K562 (cell line): ENCODE data around the gene ZSCAN26. TPM values are rescaled to one million over a fixed set of nuclear protein-coding genes. Genes with fewer than 3 reads are reported as not detected.

Experiments used
- CBX5 ChIP-seq: IDR thresholded peaks from 2 replicates; pipeline ENCODE4 v1.6.1; 2014; ENCODE audit warnings: low read depth, borderline replicate concordance
- CHCHD3 ChIP-seq: fragments of 250-450 bp; sonication (Bioruptor Pico); IDR thresholded peaks from 2 replicates; pipeline ENCODE4 v2.1.2; 2022; ENCODE audit warnings: mild to moderate bottlenecking
- CSDE1 ChIP-seq, 2 experiments: fragments of 450-650 bp; IDR thresholded peaks; 2 replicates each; pipeline ENCODE4 v1.6.1; 2016; ENCODE audit warnings: mild to moderate bottlenecking in 1 of 2
- E2F3 ChIP-seq: fragments of 250-450 bp; sonication (Bioruptor Pico); IDR thresholded peaks from 2 replicates; pipeline ENCODE4 v1.4.0; 2020; ENCODE audit warnings: mild to moderate bottlenecking
- KDM5B ChIP-seq: fragments of 200-600 bp; sonication (generic); IDR thresholded peaks from 2 replicates; pipeline ENCODE4 v1.6.1; 2012; ENCODE audit warnings: low read depth, mild to moderate bottlenecking, moderate library complexity, low read length, control low read depth, inconsistent platforms; ENCODE audit not compliant: insufficient replicate concordance
- POLR2H ChIP-seq: IDR thresholded peaks from 2 replicates; pipeline ENCODE4 v1.6.1; 2016; ENCODE audit warnings: missing genetic modification characterization, low read depth, mild to moderate bottlenecking, control low read depth, missing compliant biosample characterization, moderate library complexity
- POLR3A ChIP-seq: IDR thresholded peaks from 2 replicates; pipeline ENCODE4 v1.6.1; 2011; ENCODE audit warnings: borderline replicate concordance, mild to moderate bottlenecking, moderate library complexity; ENCODE audit not compliant: insufficient read length, insufficient read depth; ENCODE audit errors: extremely low read depth
- PRDM10 ChIP-seq: fragments of 450-650 bp; IDR thresholded peaks from 2 replicates; pipeline ENCODE4 v1.6.1; 2018; ENCODE audit not compliant: partially characterized antibody
- RBM39 ChIP-seq: fragments of 200-400 bp; formaldehyde crosslinking; optimal IDR thresholded peaks from 2 replicates; pipeline ENCODE3; 2018; ENCODE audit warnings: low read depth, low read length
- SIRT6 ChIP-seq: IDR thresholded peaks from one replicate; pipeline ENCODE4 v1.6.1; 2012; ENCODE audit warnings: low read depth, mild to moderate bottlenecking, control low read depth, inconsistent platforms, low read length, moderate library complexity
- U2AF2 ChIP-seq: fragments of 200-400 bp; formaldehyde crosslinking; optimal IDR thresholded peaks from 2 replicates; pipeline ENCODE3; 2017; ENCODE audit warnings: low read depth, mild to moderate bottlenecking, low read length
- ZBTB12 ChIP-seq: fragments of 250-450 bp; sonication (Bioruptor Pico); IDR thresholded peaks from 2 replicates; pipeline ENCODE4 v1.4.0; 2020
- ZBTB2 ChIP-seq: fragments of 450-650 bp; IDR thresholded peaks from 2 replicates; pipeline ENCODE4 v1.6.1; 2016; ENCODE audit warnings: antibody characterized with exemption
- ZNF184 ChIP-seq: sonication (generic); formaldehyde crosslinking; IDR thresholded peaks from 2 replicates; pipeline ENCODE4 v1.5.0; 2020; ENCODE audit warnings: missing genetic modification reagents
- ZNF449 ChIP-seq: fragments of 250-450 bp; sonication (Bioruptor Pico); IDR thresholded peaks from 2 replicates; pipeline ENCODE4 v1.8.0; 2022; ENCODE audit warnings: moderate library complexity, mild to moderate bottlenecking, inconsistent platforms
- ZNF639 ChIP-seq, 2 experiments: fragments of 200-800 bp in 1 of 2; sonication (Bioruptor generic) in 1 of 2; sonication (generic) in 1 of 2; formaldehyde crosslinking in 1 of 2; IDR thresholded peaks in 1 of 2; conservative IDR thresholded peaks in 1 of 2; 2 replicates each; pipeline versions ENCODE4 v1.5.0 to v1.6.1; 2016 to 2020; ENCODE audit warnings: missing compliant biosample characterization in 1 of 2, missing genetic modification characterization in 1 of 2, missing genetic modification reagents in 1 of 2
- polyA plus RNA-seq, 8 experiments: library from polyadenylated mRNA; depleted of rRNA in 4 of 8; stranded (reverse) in 5 of 8; unstranded in 3 of 8; fragments of >200 nt; fragmentation: Nextera tagmentation in 2 of 8; fragmentation: Illumina TruSeq in 1 of 8; extraction: Ambion mirVana in 2 of 8; extraction: Trizol in 1 of 8; gene quantifications; 2 replicates each; pipeline versions ENCODE4 v1.2.1 to v1.2.3, GENCODE V29; 2011 to 2014; ENCODE audit warnings: inconsistent platforms in 1 of 8, missing spikeins in 1 of 8
- total RNA-seq, 7 experiments: library from RNA; depleted of rRNA in 6 of 7; stranded (reverse); fragments of >200 nt in 6 of 7; fragmentation: Illumina TruSeq in 2 of 7; extraction: Trizol in 2 of 7; gene quantifications; 2 replicates each; pipeline versions ENCODE4 v1.2.1 to v1.2.3, GENCODE V29; 2011 to 2021; ENCODE audit warnings: low replicate concordance in 1 of 7

Gene ZSCAN26
- total and polyA plus RNA-seq, 9 of the 15 experiments (the other 6 are each of a cell fraction or from before 2014, with no cell fraction given), result 5.9 to 14.2 (median 10.5) TPM

- TF ChIP-seq CSDE1 (IDR thresholded peaks at IDR 0.05) (no peak), ZNF449 (CRISPR knock-in tag) (no peak), U2AF2 (no peak), CBX5 (no peak), RBM39 (no peak), ZBTB2 (no peak), POLR2H (tag) (no peak; the same call in 1 of the 2 replicates), SIRT6 (no peak), POLR3A (no peak), E2F3 (CRISPR knock-in tag) (peak; percentile 45; the same call in 1 of the 2 replicates), KDM5B (peak; percentile 88), ZNF184 (CRISPR knock-in tag) (no peak), CHCHD3 (CRISPR knock-in tag) (no peak), PRDM10 (peak; percentile 39), ZBTB12 (CRISPR knock-in tag) (no peak), ZNF639 (CRISPR knock-in tag; conservative IDR thresholded peaks at IDR 0.05 in 1 of 2, IDR thresholded peaks at IDR 0.05 in 1 of 2) (no peak)
Measured at GRCh38 chr6:28281288-28282064, 14.5 kb downstream of the ZSCAN26 start, which contains the start of gene PGBD1 (continued).
